H1 (cell line): ENCODE data around the gene LPAR4. TPM values are rescaled to one million over a fixed set of nuclear protein-coding genes. Genes with fewer than 3 reads are reported as not detected.

Source experiments
- KDM4A ChIP-seq: IDR thresholded peaks from one replicate; pipeline ENCODE4 v1.7.1; 2012; ENCODE audit warnings: low read depth, mild to moderate bottlenecking, moderate library complexity, low read length, inconsistent platforms; ENCODE audit not compliant: severe bottlenecking
- polyA plus RNA-seq, 7 experiments: library from polyadenylated mRNA; depleted of rRNA in 3 of 7; stranded (reverse) in 5 of 7; unstranded in 2 of 7; fragments of >200 nt in 5 of 7; fragments of 200-250 nt in 2 of 7; gene quantifications; 1 replicate in 5 of 7; 2 replicates in 1 of 7; 4 replicates in 1 of 7; pipeline versions ENCODE4 v1.2.1 to v1.2.3, GENCODE V29; 2011 to 2013; ENCODE audit warnings: missing spikeins in 2 of 7, mixed read lengths in 2 of 7
- total RNA-seq: library from RNA; stranded (reverse); fragmentation: NEBNext Ultra II Directional; extraction: Animal tissue kit (Norgen Biotek cat#: 25700); gene quantifications from 2 replicates; pipeline ENCODE4 v1.2.1, GENCODE V29; 2021

LPAR4 gene
- total and polyA plus RNA-seq, 2 of the 8 experiments (the other 6 are each of a cell fraction or from before 2014, with no cell fraction given) = 7.6 to 16.3 TPM

DNA sequence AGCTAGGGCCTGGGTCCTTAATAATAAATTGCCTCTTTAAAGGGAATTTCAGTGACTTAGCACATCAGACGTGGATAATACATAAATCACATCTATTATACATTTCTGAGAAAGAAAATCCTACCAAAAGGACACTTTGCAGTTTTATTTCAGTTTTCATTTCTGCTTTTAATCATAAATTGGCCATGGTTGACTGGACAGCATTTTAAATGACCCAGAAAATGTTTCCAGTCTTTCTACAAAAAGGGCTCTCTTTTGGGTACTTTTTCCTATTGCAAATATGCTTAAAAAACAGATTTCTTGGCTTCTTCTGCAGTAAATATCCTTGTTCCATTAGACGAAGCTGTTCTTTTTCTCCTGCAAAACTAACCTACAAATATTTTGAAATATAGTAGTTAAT, 41.4 kb upstream of the LPAR4 start (continued):
- TF ChIP-seq KDM4A = no peak
